MCF 10A (cell line): ENCODE results near the gene L3MBTL4. TPM values are rescaled to one million over a fixed set of nuclear protein-coding genes. Genes with fewer than 3 reads are reported as not detected.

Source experiments
- BruUV-seq: library from RNA; stranded (reverse); fragments of 400-500 nt; replicated peaks from 2 replicates; lab custom pipeline; 2021; lab: Mats Ljungman, UMichigan
- CTCF ChIA-PET: fragments of 300-600 bp; sonication (Branson Sonifier 250); formaldehyde crosslinking; extraction: SDS; loops from one replicate; lab custom pipeline; 2021; ENCODE audit warnings: antibody characterized with exemption, inconsistent platforms; lab: Yijun Ruan, JAX
- POLR2A ChIA-PET: fragments of 300-600, 350-650 bp; sonication (Branson Sonifier 250); formaldehyde crosslinking; extraction: SDS; loops from one replicate; lab custom pipeline; 2020; ENCODE audit warnings: antibody characterized with exemption, inconsistent platforms; lab: Yijun Ruan, JAX
- DNase-seq: peaks from one replicate; pipeline ENCODE4 v3.0.0-alpha.2; 2018; ENCODE audit not compliant: unreplicated experiment
- H3K27ac Mint-ChIP-seq: one replicate; pipeline ENCODE4 v1.8.0; 2022; ENCODE audit warnings: mild to moderate bottlenecking, low read depth, mixed read lengths; ENCODE audit not compliant: unreplicated experiment
- H3K27me3 Mint-ChIP-seq: one replicate; pipeline ENCODE4 v1.8.0; 2022; ENCODE audit warnings: mixed read lengths; ENCODE audit not compliant: insufficient read depth, unreplicated experiment
- H3K36me3 Mint-ChIP-seq: one replicate; pipeline ENCODE4 v1.8.0; 2022; ENCODE audit warnings: mild to moderate bottlenecking, moderate library complexity, mixed read lengths; ENCODE audit not compliant: insufficient read depth, unreplicated experiment
- H3K4me1 Mint-ChIP-seq: one replicate; pipeline ENCODE4 v1.8.0; 2022; ENCODE audit warnings: mixed read lengths; ENCODE audit not compliant: insufficient read depth, unreplicated experiment
- H3K4me3 Mint-ChIP-seq: one replicate; pipeline ENCODE4 v1.8.0; 2022; ENCODE audit warnings: mild to moderate bottlenecking, moderate library complexity, mixed read lengths; ENCODE audit not compliant: unreplicated experiment
- H3K9me3 Mint-ChIP-seq: one replicate; pipeline ENCODE4 v1.8.0; 2022; ENCODE audit warnings: mixed read lengths; ENCODE audit not compliant: unreplicated experiment
- intact Hi-C: fragments of 100-400 bp; cut with micrococcal nuclease; formaldehyde crosslinking; loops from 2 replicates; pipeline ENCODE4 v1.14.1; 2022
- total RNA-seq: library from RNA; stranded (reverse); gene quantifications from 2 replicates; pipeline ENCODE4 v1.2.3, GENCODE V29; 2022
- TF ChIP-seq, protein P1 (sequence below): fragments of 200-600 bp; IDR thresholded peaks from one replicate; pipeline ENCODE4 v1.8.0; 2022; ENCODE audit warnings: antibody characterized with exemption, mild to moderate bottlenecking; ENCODE audit not compliant: unreplicated experiment

The L3MBTL4 gene
- total RNA-seq, 1 experiment from 2014 or later, result not detected

DNA sequence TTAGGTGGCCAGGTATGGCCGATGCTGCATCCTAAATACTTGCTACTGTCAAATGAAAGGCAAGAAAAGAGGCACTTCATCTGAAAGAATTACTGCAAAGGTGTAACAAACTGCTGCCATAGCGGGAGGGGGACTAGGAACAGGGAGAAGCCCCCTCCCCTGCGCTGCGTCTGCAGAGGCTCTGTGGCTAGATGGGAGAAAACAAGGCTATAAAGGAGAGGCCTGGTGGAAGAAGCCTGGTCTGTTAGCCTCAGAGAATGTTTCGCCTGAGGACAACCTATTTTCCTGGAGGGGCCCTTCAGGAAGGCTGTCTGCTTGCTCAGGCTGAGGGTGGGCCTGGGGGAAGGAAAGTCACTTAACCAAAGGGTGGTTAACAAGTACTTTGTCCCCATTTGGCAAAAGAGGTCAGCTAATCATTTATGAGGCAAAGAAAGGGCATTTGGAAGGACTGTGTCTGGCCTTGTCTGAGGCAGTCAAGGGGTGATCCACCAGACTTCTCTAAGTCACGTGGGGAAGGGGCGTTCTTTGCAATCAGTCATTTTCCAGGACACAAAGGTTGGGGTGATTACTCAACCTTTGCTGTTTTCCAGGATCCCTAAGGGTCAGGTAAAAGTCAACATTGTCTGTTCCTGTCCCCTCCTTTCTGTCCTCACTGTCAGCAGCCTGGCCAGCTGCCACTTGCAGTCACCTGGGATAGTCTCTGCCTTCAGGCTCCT, 416.4 kb downstream of the L3MBTL4 start:
- DNase-seq, result no peak
- Mint-ChIP-seq H3K4me1 (no peaks in the 10 kb centered on the region), H3K4me3 (no peak overlapping the region), H3K9me3 (peaks cover 15% of the 10 kb centered on the region), H3K27me3 (peaks cover 21% of the 10 kb centered on the region), H3K36me3 (no peaks in the 10 kb centered on the region), H3K27ac (no peak overlapping the region)
- intact Hi-C loops, result no loop called here
- POLR2A ChIA-PET, result no interaction called here
- no TSS peak for BruUV-seq
- TF ChIP-seq, protein P1, sequence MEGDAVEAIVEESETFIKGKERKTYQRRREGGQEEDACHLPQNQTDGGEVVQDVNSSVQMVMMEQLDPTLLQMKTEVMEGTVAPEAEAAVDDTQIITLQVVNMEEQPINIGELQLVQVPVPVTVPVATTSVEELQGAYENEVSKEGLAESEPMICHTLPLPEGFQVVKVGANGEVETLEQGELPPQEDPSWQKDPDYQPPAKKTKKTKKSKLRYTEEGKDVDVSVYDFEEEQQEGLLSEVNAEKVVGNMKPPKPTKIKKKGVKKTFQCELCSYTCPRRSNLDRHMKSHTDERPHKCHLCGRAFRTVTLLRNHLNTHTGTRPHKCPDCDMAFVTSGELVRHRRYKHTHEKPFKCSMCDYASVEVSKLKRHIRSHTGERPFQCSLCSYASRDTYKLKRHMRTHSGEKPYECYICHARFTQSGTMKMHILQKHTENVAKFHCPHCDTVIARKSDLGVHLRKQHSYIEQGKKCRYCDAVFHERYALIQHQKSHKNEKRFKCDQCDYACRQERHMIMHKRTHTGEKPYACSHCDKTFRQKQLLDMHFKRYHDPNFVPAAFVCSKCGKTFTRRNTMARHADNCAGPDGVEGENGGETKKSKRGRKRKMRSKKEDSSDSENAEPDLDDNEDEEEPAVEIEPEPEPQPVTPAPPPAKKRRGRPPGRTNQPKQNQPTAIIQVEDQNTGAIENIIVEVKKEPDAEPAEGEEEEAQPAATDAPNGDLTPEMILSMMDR, result no peak
- CTCF ChIA-PET, result no interaction called here

- Mint-ChIP-seq H3K9me3 (peaks cover 15% of the 10 kb centered on the region), H3K36me3 (no peaks in the 10 kb centered on the region), H3K27ac (no peak overlapping the region), H3K27me3 (peaks cover 24% of the 10 kb centered on the region), H3K4me3 (no peak overlapping the region), H3K4me1 (no peaks in the 10 kb centered on the region)
- POLR2A ChIA-PET, result no interaction called here
- TF ChIP-seq, protein P1, result no peak
- CTCF ChIA-PET, result no interaction called here
- no peak for DNase-seq
- intact Hi-C loops, result no loop called here
- no TSS peak for BruUV-seq
These were observed 417.4 kb downstream of the L3MBTL4 start for GRCh38 chr18:5997361-5997760.

- intact Hi-C loops, result no loop called here
- BruUV-seq, result no TSS peak
- TF ChIP-seq, protein P1, result no peak
- H3K4me1 Mint-ChIP-seq, result no peaks in the 10 kb centered on the region
- DNase-seq, result no peak
- H3K27ac Mint-ChIP-seq, result no peak overlapping the region
- no peak overlapping the region for H3K4me3 Mint-ChIP-seq
- peaks cover 24% of the 10 kb centered on the region for H3K27me3 Mint-ChIP-seq
- POLR2A ChIA-PET, result no interaction called here
- H3K36me3 Mint-ChIP-seq, result no peaks in the 10 kb centered on the region
- CTCF ChIA-PET, result interaction anchor here (0.7 kb wide), 1 partner anchor 331 kb away, joined by 3 read pairs; no protein-coding TSS in a partner anchor
- H3K9me3 Mint-ChIP-seq, result peaks cover 15% of the 10 kb centered on the region
These were observed 419.1 kb downstream of the L3MBTL4 start for GRCh38 chr18:5995626-5996025.

DNA sequence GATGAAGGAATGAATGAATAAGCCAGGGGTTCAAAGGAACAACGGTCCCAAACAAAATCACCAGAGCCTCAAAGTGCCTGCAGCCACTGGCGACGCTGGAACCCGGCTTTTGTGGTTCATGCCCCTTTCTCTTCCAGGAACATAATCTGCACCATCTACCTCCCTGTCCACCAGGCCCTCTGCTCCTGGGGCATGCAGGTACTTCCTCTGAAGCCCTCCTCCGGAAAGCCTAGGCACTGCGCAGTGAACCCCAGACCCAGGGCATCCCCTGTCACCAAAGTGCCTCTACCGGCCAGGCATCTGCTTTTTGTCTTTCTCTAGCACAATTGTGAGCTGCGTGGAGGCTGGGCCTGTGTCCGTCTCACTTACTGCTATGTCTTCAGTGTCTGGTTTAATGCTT, 420.8 kb downstream of the L3MBTL4 start:
- CTCF ChIA-PET, result interaction anchor here (0.5 kb wide), 1 partner anchor 1398 kb away, joined by 3 read pairs; no protein-coding TSS in a partner anchor
- no peak overlapping the region for H3K27ac Mint-ChIP-seq
- H3K4me1 Mint-ChIP-seq, result no peaks in the 10 kb centered on the region
- H3K9me3 Mint-ChIP-seq, result no peaks in the 10 kb centered on the region
- BruUV-seq, result no TSS peak
- no peak for DNase-seq
- POLR2A ChIA-PET, result no interaction called here
- intact Hi-C loops, result no loop called here
- no peaks in the 10 kb centered on the region for H3K36me3 Mint-ChIP-seq
- no peak overlapping the region for H3K4me3 Mint-ChIP-seq
- H3K27me3 Mint-ChIP-seq, result peaks cover 24% of the 10 kb centered on the region
- TF ChIP-seq, protein P1, result no peak
